K562 (cell line): Measurements from ENCODE around the gene CNNM3. TPM values are rescaled to one million over a fixed set of nuclear protein-coding genes. Genes with fewer than 3 reads are reported as not detected.
A peak's percentile ranks its signal among the peaks of the same experiment; 100 is the strongest.

Experiments
- ATF1 ChIP-seq, 2 experiments: fragments of 450-650 bp in 1 of 2; IDR thresholded peaks; 2 replicates each; pipeline ENCODE4 v1.6.1; 2016; ENCODE audit warnings: missing compliant biosample characterization in 1 of 2, missing genetic modification characterization in 1 of 2
- E2F3 ChIP-seq: fragments of 250-450 bp; sonication (Bioruptor Pico); IDR thresholded peaks from 2 replicates; pipeline ENCODE4 v1.4.0; 2020; ENCODE audit warnings: mild to moderate bottlenecking
- ESRRA ChIP-seq: fragments of 450-650 bp; IDR thresholded peaks from 2 replicates; pipeline ENCODE4 v1.6.1; 2014; ENCODE audit warnings: low read depth, mild to moderate bottlenecking, moderate library complexity, borderline replicate concordance
- FOXA3 ChIP-seq, 2 experiments: fragments of 450-650 bp in 1 of 2; sonication (generic) in 1 of 2; formaldehyde crosslinking; IDR thresholded peaks in 1 of 2; conservative IDR thresholded peaks in 1 of 2; 2 replicates each; pipeline versions ENCODE4 v1.4.0 to v1.8.0; 2020 to 2022; ENCODE audit warnings: mild to moderate bottlenecking in 2 of 2, missing genetic modification reagents in 1 of 2
- GABPB1 ChIP-seq: sonication (generic); formaldehyde crosslinking; IDR thresholded peaks from 2 replicates; pipeline ENCODE4 v1.8.0; 2022; ENCODE audit warnings: mild to moderate bottlenecking, missing genetic modification reagents
- GMEB1 ChIP-seq: fragments of 250-450 bp; sonication (Bioruptor Pico); IDR thresholded peaks from 2 replicates; pipeline ENCODE4 v1.4.0; 2020; ENCODE audit warnings: mild to moderate bottlenecking
- HOXB6 ChIP-seq: fragments of 250-450 bp; sonication (Bioruptor Pico); IDR thresholded peaks from 2 replicates; pipeline ENCODE4 v1.5.1; 2022; ENCODE audit warnings: mild to moderate bottlenecking, borderline replicate concordance
- NR1H2 ChIP-seq: sonication (generic); formaldehyde crosslinking; IDR thresholded peaks from 2 replicates; pipeline ENCODE4 v1.4.0; 2020; ENCODE audit warnings: mild to moderate bottlenecking, missing genetic modification reagents
- POLR2G ChIP-seq: fragments of 200-400 bp; formaldehyde crosslinking; IDR thresholded peaks from 2 replicates; pipeline ENCODE4 v1.6.1; 2017; ENCODE audit warnings: low read depth, mild to moderate bottlenecking, antibody characterized with exemption, low read length, moderate library complexity
- RBFOX2 ChIP-seq: fragments of 200-400 bp; formaldehyde crosslinking; IDR thresholded peaks from 2 replicates; pipeline ENCODE4 v1.6.1; 2017; ENCODE audit warnings: low read depth, mild to moderate bottlenecking, low read length, moderate library complexity
- RREB1 ChIP-seq: fragments of 250-450 bp; sonication (Bioruptor Pico); IDR thresholded peaks from 2 replicates; pipeline ENCODE4 v1.4.0; 2020
- SAP30 ChIP-seq: fragments of 200-600 bp; sonication (generic); IDR thresholded peaks from 2 replicates; pipeline ENCODE4 v1.6.1; 2012; ENCODE audit warnings: borderline replicate concordance, low read depth, mild to moderate bottlenecking, moderate library complexity, low read length, control low read depth, inconsistent platforms; ENCODE audit not compliant: insufficient read depth, poor library complexity, severe bottlenecking
- SFPQ ChIP-seq: fragments of 200-400 bp; formaldehyde crosslinking; IDR thresholded peaks from 2 replicates; pipeline ENCODE4 v1.6.1; 2017; ENCODE audit warnings: mild to moderate bottlenecking, low read depth, low read length, moderate library complexity
- STAG1 ChIP-seq: sonication (generic); formaldehyde crosslinking; IDR thresholded peaks from 2 replicates; pipeline ENCODE4 v1.5.0; 2020; ENCODE audit warnings: missing genetic modification reagents, borderline replicate concordance
- THRAP3 ChIP-seq: fragments of 450-650 bp; IDR thresholded peaks from 2 replicates; pipeline ENCODE4 v1.6.1; 2016; ENCODE audit warnings: mild to moderate bottlenecking, inconsistent platforms, borderline replicate concordance
- ZNF324 ChIP-seq: fragments of 250-450 bp; sonication (Bioruptor Pico); IDR thresholded peaks from 2 replicates; pipeline ENCODE4 v1.4.0; 2020; ENCODE audit warnings: mild to moderate bottlenecking
- ZNF785 ChIP-seq: fragments of 250-450 bp; sonication (Bioruptor Pico); IDR thresholded peaks from 2 replicates; pipeline ENCODE4 v1.4.0; 2020; ENCODE audit warnings: mild to moderate bottlenecking
- polyA plus RNA-seq, 8 experiments: library from polyadenylated mRNA; depleted of rRNA in 4 of 8; stranded (reverse) in 5 of 8; unstranded in 3 of 8; fragments of >200 nt; fragmentation: Nextera tagmentation in 2 of 8; fragmentation: Illumina TruSeq in 1 of 8; extraction: Ambion mirVana in 2 of 8; extraction: Trizol in 1 of 8; gene quantifications; 2 replicates each; pipeline versions ENCODE4 v1.2.1 to v1.2.3, GENCODE V29; 2011 to 2014; ENCODE audit warnings: inconsistent platforms in 1 of 8, missing spikeins in 1 of 8
- total RNA-seq, 7 experiments: library from RNA; depleted of rRNA in 6 of 7; stranded (reverse); fragments of >200 nt in 6 of 7; fragmentation: Illumina TruSeq in 2 of 7; extraction: Trizol in 2 of 7; gene quantifications; 2 replicates each; pipeline versions ENCODE4 v1.2.1 to v1.2.3, GENCODE V29; 2011 to 2021; ENCODE audit warnings: low replicate concordance in 1 of 7

Gene CNNM3
- total and polyA plus RNA-seq, 9 of the 15 experiments (the other 6 are each of a cell fraction or from before 2014, with no cell fraction given): 1.4 to 16.9 (median 6.5) TPM

- no peak for TF ChIP-seq ZNF785 (CRISPR knock-in tag)
- TF ChIP-seq GABPB1 (CRISPR knock-in tag): 0 out of 2 replicates have a peak, but pooled peaks have one; percentile 49
- TF ChIP-seq GMEB1 (CRISPR knock-in tag): peak; percentile 65
- peak; percentile 65 for TF ChIP-seq SAP30
- no peak for TF ChIP-seq FOXA3 (CRISPR knock-in tag; conservative IDR thresholded peaks at IDR 0.05 in 1 of 2, IDR thresholded peaks at IDR 0.05 in 1 of 2)
- TF ChIP-seq NR1H2 (CRISPR knock-in tag): no peak
- TF ChIP-seq RBFOX2: peak; percentile 74
- peak; percentile 75 for TF ChIP-seq POLR2G
- no peak for TF ChIP-seq THRAP3
- TF ChIP-seq ESRRA: no peak
- no peak for TF ChIP-seq RREB1 (CRISPR knock-in tag)
- no peak for TF ChIP-seq STAG1 (CRISPR knock-in tag)
- TF ChIP-seq HOXB6 (CRISPR knock-in tag): no peak
- no peak for TF ChIP-seq ZNF324 (CRISPR knock-in tag)
- TF ChIP-seq E2F3 (CRISPR knock-in tag): no peak
- TF ChIP-seq ATF1 (CRISPR knock-in tag; IDR thresholded peaks at IDR 0.05): no peak
- TF ChIP-seq ATF1 (tag; IDR thresholded peaks at IDR 0.05): peak; percentile 82
- no peak for TF ChIP-seq SFPQ
Observed at GRCh38 chr2:96869822-96870625, 54.0 kb downstream of the CNNM3 start, which contains the start of gene SEMA4C (continued).
